GM11168 (cell line): ENCODE measurements around the gene NAPSA.

Source experiments
- in situ Hi-C: fragments of 300-500 bp; cut with MboI; formaldehyde crosslinking; loops from one replicate; pipeline ENCODE4 v1.12.0; 2022; ENCODE audit warnings: low sequenced_read_pairs; ENCODE audit not compliant: unreplicated experiment

The NAPSA gene

DNA sequence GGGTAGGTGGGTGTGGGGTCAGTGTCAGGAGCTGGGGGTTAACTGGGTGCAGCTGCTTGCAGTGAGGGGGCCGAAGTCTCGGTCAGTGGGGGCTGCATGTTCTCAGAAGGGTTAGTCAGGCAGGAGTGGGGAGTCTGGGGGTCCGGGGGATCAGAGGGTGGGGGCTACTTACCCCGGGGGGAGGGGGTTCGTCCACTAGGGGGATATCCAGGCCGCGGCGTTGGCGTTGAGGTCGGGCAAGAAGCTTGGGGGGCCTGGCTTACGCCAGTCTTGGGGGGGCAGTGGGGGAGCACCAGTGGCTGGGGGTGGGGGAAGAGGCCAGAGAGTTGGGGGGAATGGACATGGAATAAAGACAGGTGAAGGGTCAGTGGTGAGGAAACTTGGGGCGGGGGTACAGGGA, 45.4 kb downstream of the NAPSA start:
- in situ Hi-C loops = no loop called here

DNA sequence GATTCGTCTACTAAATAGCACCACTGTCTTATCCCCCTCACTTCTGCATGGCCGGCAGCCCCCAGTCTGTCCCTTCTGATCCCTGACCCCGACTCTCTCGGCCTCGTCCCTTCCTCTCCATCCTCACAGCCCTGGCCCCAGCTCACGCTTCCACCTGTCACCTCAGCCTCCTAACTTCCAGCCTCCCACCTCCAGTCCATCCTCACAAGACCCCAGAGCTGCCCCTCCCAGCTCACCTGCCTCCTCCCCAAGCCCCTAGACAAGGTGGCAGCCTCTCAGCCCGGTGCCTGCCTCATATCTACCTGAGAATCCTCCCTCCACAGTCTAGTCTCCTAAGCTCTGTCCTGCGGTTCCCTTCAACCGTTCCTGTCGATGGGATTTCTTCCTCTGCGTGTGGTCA, 46.3 kb downstream of the NAPSA start:
- in situ Hi-C loops = no loop called here

DNA sequence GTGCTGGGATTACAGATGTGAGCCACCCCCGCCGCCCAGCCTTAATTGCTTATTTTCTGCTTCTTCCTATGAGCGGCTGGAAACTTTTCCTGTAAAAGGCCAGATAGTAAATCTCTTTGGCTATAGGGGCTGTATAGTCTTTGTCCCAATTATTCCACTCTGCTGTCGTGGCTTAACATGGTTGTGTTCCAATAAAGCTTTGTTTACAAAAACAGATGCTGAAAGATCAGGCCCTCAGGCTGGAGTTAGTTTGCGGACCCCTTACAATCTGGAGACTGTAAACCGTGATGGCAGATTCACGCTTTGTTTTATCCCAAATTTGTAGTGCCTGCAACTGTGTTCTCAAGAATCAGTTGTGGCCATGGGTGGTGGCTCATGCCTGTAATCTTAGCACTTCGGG, 47.0 kb downstream of the NAPSA start:
- in situ Hi-C loops = no loop called here

DNA sequence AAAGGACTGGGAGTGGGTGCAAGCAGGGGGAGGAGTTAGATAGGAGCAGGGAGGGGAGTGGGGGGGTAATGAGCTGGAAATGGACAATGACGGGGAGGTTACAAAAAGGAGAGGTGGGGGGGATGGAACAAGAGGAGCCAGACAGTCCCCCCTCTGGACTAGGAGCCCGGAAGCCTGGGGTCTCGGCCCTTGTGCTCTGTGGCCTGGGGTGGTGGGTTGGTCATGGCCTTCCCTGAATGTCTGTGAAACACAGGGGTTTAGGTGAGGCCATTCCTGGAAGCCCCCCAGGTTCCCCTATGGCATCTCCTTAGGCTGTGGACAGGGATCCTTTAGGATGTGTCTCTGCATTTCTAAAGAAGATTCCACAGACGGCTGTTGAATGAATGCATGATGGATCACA, 48.3 kb downstream of the NAPSA start:
- in situ Hi-C loops = no loop called here

DNA sequence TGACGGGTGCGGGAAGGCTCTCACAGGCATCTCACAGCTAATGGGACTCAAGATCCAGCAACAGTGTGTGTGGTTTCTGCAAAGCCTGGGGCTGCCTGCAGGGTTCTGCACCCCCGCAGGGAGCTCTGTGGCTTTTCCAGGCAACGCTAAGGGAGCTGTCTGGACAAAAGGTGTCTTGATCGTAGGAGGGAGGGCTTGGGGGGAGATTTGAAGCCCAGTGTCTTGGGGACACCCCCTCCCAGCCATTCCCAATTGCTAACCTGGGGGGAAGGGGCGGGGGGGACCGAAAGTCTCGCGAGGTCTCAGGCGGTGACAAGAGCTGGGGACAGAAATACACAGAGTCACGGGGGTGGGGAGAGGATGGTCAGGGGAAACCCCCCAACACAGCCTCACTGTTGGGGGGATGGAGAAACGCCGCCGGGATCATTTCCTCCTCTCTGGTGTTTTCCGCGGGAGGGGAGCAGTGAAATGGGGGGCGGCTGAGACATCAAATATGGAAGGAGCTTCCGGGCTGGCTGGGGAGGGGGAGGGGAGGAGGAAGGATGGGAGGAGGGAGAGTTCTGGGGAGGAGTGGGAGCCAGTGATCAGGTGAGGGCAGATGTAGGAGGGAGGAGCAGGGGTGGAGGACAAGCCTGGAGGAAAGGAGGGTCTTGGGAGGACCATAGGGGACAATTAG, 49.5 kb downstream of the NAPSA start:
- in situ Hi-C loops = no loop called here

DNA sequence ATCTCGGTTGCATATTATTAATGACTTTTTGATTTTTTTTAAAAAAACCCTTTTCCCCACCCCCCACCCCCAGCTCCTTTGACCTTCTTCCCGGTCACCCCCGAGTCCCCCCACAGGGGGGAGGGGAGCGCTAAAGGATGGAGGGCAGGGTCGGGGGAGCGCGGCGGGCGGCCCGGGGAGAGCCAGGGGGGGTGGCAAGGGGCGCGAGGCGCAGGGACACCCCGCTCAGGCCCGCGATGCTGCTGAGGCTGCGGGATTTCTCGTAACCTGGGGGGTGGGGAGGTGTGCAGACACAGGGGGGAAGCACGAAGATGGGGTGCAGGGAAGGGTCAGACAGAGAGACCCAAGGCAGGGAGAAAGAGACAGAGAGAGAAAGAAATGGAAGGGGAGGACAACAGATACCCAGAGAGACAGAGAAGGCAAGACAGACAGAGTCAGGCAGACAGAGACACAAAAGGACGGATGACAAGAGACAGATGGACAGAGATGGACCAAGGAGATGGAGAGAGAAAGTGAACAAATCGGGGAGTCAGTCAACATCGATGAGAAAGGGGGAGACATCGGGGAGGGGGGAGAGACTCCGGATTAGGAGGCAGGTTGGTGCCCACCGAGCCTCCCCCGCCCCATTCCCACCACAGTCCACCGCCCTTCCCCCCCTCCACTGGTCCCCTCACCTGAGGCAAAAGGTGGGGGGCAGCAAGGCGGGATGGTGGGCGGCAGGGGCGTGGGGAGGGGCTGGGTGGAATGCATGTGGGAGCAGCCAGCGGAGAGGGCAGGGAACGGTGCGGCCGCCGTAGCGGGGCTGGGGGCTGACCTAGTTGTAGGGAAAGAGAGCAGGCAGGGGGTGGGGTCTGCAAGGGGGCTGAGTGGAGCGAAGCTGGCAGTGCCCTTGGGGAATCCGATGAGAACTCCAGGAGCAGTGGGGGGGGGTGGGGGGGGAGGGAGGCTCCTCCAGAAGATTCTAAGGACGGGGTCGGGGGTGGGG, 50.4 kb downstream of the NAPSA start:
- in situ Hi-C loops = no loop called here

DNA sequence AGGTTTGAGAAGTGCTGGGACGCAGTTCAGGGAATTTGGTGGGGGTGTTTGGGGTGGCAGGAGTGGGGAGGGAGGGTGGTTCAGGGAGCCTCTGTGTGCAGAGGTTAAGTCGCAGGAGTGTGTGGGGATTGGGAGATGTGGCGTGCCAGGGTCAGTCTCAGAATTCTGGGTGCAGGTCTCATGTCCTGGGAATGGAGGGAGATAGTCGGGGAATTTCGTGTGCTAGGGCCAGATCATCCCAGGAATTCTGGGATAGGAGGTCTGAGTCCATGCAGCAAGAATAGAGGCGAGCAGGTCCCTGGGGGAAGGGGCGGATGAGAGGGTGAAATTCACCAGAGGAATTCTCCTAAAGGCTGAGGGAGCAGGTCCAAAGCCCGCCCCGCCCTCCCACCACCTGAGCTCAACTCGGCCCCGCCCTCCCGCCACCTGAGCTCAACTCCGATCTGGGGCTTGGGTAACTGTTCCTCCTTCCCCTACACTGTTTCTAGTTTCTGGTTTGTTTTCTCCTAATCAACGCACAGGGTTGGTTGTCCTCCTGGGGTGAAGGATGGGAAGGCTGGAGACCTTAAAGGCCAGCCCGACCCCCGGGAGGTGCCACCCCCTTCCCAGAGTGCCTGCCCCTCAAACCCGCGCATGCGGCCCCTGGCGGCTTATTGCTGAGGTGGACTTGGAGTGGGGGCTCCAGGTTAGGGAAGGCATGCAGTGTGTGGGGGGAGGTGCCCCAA, 51.5 kb downstream of the NAPSA start:
- in situ Hi-C loops = no loop called here

DNA sequence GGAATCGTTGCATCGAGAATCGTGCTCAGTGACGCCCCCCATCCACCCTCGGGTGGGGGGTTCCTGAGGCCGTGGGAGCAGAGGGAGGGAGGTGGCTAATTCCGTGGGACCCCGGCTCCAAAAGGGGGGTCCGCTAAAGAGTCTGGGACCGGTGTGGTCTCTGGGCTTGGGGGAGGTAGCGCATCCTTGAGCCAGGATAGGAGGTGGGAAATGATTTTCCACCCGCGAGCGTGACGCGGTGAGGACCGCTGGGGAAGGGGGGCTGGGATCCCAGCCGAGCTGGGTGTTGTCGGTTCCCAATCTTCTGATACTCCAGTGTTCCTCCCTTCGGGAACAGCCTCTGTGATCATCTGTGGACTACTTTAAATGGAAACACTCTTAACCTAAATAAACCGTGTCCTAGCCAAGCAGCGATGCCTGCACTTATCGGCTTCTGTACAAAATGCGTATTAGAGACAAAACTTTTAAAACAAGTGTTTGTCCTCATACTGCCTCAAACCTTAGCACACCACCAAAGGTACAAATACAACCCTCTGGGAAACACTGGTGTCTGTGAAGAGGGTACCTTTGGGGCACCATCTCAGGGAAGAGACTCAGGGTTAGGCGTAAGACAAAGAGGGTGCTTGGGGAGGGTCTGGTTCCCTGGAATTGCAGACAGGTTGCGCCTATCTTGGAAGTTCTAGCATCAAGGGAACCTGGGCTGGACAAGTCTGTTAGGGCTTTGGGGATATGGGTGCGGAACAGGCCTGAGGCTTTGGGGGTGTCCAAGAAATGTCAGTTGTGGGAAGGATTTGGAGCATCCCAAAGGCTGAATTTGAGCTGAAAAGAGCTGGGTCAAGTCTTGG, 52.2 kb downstream of the NAPSA start:
- in situ Hi-C loops = no loop called here

DNA sequence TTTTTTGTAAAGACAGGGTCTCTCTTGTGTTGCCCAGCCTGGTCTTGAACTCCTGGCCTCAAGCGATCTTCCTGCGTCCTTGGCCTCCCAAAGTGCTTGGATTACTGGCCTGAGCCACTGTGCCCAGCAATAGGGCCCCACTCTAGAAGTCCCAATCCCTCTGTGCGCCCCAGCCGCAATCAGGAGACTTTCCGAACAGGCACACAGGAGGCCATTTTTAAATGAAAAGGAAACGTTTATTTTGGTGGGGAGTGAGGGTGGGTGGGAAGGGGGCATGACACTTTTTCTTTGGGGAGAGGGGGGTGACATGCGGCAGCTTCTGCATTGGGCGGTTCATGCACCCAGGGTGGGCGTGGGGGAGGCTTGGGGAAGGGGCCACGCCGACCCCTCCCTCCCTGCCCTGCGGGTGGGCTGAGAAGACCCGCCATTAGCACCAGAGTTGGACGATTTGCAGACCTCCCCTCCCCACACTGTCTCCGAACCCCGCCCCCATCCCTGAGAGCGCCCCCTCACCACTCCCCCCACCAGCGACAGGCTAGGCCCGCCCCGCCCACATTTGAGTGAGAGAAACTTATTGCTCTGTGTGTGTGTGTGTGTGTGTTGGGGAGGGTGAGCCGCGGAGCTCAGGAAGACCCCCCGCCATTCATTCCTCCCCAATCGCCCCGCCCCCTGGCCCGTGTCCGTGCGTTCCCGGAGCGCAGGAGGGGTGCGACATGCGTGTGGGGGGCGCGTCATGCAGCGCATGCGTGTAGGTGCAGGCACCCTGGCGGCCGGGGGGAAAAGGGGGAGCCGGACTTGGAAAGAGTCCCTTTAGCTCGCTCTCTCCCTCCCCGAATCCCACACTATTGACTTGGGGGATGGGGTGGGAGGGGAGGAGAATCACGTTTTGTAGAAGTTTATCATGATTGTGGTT, 53.5 kb downstream of the NAPSA start:
- in situ Hi-C loops = no loop called here

DNA sequence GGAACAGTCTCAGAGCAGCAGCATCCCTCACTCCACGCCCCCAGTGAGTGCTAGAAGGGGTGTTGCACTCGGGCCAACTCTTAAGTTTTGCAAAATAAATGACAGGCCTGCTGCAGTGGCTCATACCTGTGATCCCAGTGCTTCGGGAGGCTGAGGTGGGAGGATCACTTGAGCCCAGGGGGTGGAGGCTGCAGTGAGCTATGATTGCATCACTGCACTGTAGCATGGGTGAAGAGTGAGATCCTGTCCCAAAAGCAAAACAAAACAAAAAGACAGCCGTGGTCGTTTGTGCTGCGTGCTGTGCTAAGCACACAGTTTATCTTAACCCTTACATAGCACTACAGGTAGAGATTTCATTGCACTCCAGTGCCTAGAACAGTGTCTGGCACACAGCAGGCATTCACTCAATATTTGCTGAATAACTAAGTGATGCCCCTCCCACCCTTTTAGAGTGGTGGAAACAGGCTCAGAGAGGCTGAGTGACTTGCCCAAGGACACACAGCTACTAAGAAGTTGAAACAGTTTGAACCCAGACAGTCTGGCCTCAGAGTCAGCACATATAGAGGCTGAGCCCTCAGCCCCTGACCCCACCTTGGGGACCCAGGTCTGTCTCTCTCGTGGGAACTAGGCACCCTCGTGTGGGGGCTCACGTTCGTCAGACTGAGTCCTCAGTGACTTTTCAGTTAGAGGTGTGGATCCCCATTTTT, 54.5 kb downstream of the NAPSA start:
- in situ Hi-C loops = no loop called here

DNA sequence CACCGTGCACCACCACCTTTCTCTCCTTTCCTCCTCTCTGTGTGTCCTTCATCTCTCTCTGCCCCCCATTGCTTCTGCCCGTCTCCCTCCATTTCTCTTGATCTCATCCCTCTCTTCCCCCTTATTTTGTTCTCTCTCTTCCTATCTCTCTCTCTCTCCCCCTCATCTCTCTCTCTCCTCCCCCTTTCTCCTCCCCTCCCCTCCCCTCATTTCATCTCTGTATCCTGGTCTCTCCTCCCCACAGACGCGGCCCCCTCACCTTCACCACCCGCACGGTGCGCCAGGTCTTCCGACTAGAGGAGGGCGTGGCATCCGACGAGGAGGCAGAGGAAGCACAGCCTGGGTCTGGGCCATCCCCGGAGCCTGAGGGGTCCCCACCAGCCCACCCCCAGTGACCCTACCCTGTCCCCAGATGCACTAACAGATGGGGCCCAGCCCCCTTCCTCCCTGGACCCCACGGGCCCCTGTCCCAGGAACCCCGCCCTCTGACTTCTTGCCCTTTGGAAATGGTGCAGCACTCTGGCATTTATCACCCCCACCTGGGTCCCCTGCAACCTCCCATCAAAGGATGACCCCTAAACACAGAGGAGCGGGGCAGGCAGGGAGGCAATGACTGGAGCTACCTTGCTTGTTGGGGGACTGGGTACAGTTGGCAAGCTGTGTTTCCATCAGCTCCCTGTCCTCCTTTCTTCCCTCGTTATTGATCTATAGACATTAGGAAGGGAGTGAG, 55.9 kb downstream of the NAPSA start:
- in situ Hi-C loops = no loop called here

DNA sequence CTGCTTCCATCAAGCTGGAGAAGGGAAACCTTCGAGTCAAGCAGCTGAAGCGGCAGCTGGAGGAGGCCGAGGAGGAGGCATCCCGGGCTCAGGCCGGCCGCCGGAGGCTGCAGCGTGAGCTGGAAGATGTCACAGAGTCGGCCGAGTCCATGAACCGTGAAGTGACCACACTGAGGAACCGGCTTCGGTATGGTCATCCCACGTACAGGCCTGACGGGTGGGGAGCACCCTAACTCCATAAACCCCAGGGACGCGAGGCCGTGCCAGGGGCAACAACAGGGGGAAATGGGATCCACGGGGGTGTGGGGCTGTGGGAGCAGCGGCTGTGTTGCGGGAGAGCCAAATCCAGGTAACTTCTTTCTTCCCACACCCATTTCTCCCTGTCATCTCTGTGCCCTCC, 56.4 kb downstream of the NAPSA start:
- in situ Hi-C loops = no loop called here
